ENCODE measurements around the gene AGFG2. TPM values are rescaled to one million over a fixed set of nuclear protein-coding genes. Genes with fewer than 3 reads are reported as not detected.
A peak's percentile ranks its signal among the peaks of the same experiment; 100 is the strongest.

The AGFG2 gene
- total RNA-seq, 1 donor from 2014 or later: 37.6 TPM

GRCh38 chr7:100604976-100605911 lies 66.2 kb downstream of the AGFG2 start:
- no peak for DNase-seq (ENCODE audit: extremely low spot score in 2 of 2)
- intact Hi-C loops (cut with DNase I): loop anchor here (5.0 kb wide), 2 partner anchors 72 to 87 kb away; partner anchors contain the start of gene GIGYF1

GRCh38 chr7:100606313-100606712 lies 67.3 kb downstream of the AGFG2 start:
- no peaks in the 10 kb centered on the region for H3K9me3 ChIP-seq
- TF ChIP-seq POLR2A (IDR thresholded peaks at IDR 0.05) (no peak), CTCF (IDR thresholded peaks at IDR 0.05) (no peak), POLR2AphosphoS5 (IDR thresholded peaks at IDR 0.05; ENCODE audit: insufficient read depth in 1 of 2, low read depth in 1 of 2) (no peak)
- no peak overlapping the region for H3K27ac ChIP-seq
- H3K4me3 ChIP-seq: no peak overlapping the region
- no peaks in the 10 kb centered on the region for H3K36me3 ChIP-seq
- intact Hi-C loops (cut with DNase I): no loop called here
- no peaks in the 10 kb centered on the region for H3K27me3 ChIP-seq
- H3K4me1 ChIP-seq: peaks cover 26% of the 10 kb centered on the region
- DNase-seq (ENCODE audit: extremely low spot score in 2 of 2): no peak

More at GRCh38 chr7:100604976-100605911, 66.2 kb downstream of the AGFG2 start:
- H3K36me3 ChIP-seq: no peaks in the 10 kb centered on the region
- peak overlapping the region; percentile 74 to 86 for H3K4me3 ChIP-seq
- H3K9me3 ChIP-seq: no peaks in the 10 kb centered on the region
- TF ChIP-seq CTCF (IDR thresholded peaks at IDR 0.05): no peak
- no peak for TF ChIP-seq POLR2AphosphoS5 (IDR thresholded peaks at IDR 0.05; ENCODE audit: insufficient read depth in 1 of 2, low read depth in 1 of 2)
- H3K4me1 ChIP-seq: peaks cover 26% of the 10 kb centered on the region
- H3K27ac ChIP-seq: peak overlapping the region; percentile 93
- H3K27me3 ChIP-seq: no peaks in the 10 kb centered on the region

GRCh38 chr7:100607111-100607510 lies 68.1 kb downstream of the AGFG2 start:
- TF ChIP-seq POLR2AphosphoS5 (IDR thresholded peaks at IDR 0.05; ENCODE audit: insufficient read depth in 1 of 2, low read depth in 1 of 2): no peak
- no peak for TF ChIP-seq POLR2A (IDR thresholded peaks at IDR 0.05)
- no peak for TF ChIP-seq CTCF (IDR thresholded peaks at IDR 0.05)
- H3K36me3 ChIP-seq: no peaks in the 10 kb centered on the region
- no peak for DNase-seq (ENCODE audit: extremely low spot score in 2 of 2)
- H3K27ac ChIP-seq: no peak overlapping the region
- intact Hi-C loops (cut with DNase I): no loop called here
- H3K4me1 ChIP-seq: peaks cover 26% of the 10 kb centered on the region
- no peak overlapping the region for H3K4me3 ChIP-seq
- no peaks in the 10 kb centered on the region for H3K9me3 ChIP-seq
- H3K27me3 ChIP-seq: no peaks in the 10 kb centered on the region

- TF ChIP-seq POLR2A (IDR thresholded peaks at IDR 0.05): no peak
- no peak for TF ChIP-seq POLR2AphosphoS5 (IDR thresholded peaks at IDR 0.05; ENCODE audit: insufficient read depth in 1 of 2, low read depth in 1 of 2)
- TF ChIP-seq CTCF (IDR thresholded peaks at IDR 0.05): no peak
- Histone ChIP-seq H3K9me3 (no peaks in the 10 kb centered on the region), H3K27me3 (no peaks in the 10 kb centered on the region), H3K36me3 (no peaks in the 10 kb centered on the region), H3K27ac (no peak overlapping the region), H3K4me1 (peaks cover 18% of the 10 kb centered on the region), H3K4me3 (no peak overlapping the region)
- intact Hi-C loops (cut with DNase I): no loop called here
- no peak for DNase-seq (ENCODE audit: extremely low spot score in 2 of 2)
These were observed 71.0 kb downstream of the AGFG2 start for GRCh38 chr7:100609958-100610357.
